HG03066 (cell line): ENCODE measurements around the gene S100G.

Experiments used
- ATAC-seq: cut with Tn5 transposase; IDR thresholded peaks from one replicate; pipeline ENCODE4 v1.9.1; 2021; ENCODE audit warnings: low read depth; ENCODE audit not compliant: unreplicated experiment

S100G gene

DNA sequence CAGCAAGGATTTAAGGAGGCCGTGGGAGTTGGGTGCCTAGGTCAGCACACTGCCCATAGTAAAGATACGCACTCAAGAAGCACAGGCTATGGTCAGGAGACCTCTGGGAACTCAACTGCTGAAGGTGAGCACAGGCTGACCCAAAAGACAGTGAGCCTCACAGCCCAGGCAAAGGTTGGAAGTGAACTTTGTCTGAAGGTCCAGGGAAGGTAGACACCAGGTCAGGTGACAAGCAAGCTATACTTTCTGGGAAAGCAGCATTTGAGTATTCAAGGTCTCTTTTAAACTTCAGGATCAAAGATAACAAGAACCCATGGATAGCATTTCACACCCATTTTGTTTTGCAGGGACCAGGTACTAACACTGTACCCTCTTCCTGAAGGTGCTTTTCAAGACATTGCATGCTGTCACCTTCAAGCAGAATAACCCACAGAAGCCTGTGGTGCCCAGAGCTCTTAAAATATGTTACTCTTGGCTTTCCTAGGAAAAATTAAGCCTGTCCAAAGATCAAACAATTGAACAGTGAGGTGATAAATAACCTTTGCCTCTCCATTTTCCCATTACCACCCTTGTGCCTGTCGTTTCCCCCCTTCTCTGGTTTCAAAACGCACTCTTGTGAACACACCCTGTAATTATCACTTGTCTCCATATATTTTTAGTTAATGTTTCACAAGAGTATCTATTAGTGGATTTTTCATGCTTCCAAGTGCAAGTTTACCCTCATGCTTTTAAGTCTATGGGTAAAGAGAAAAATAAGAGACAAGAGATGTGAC lies 3.4 kb upstream of the S100G start:
- ATAC-seq, result no peak

DNA sequence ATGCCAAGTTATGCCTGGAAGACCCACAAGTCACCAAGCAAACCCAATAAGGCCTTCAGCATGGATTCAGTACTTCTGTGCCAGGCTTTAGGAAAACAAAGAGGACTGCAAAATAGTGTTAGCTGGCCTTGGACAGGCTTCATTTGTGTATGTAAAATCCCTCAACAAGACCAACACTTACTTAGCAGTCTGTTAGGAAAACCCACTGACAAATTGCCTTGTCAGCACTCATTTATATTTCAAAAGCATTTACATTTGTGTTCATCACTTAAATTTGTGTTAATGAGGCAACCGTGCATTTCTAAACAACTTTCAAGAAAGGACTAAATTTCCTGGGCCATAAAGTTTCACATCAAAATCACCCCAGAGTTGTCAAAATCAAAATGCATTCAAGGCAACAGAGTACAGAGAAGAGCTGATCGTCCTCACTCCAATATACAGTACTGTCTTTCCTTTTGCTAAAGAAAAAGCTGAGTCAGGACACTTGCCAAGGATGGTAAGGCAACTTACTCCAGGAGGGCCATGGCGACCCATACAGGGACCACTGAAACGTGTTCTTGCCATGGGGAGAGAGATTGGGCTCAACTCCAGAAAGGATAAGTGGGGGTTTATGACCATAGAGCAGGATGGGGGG lies 1.6 kb downstream of the S100G start:
- ATAC-seq, result no peak

DNA sequence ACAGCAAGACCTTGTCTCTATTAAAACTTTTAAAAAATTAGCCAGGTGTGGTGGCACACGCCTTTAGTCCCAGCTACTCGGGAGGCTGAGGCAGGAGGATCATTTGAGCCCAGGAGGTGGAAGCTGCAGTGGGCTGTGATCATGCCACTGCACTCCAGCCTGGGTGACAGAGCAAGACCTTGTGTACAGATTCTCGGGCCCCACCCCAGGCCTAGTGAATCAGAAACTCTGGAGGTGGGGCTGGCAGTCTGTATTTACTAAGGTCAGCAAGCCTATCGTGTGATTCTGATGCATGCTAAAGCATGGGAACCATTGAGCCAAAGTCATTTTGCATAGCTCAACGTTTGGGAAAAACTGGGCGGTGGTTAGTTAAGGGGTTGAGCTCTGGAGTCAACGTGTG lies 3.5 kb downstream of the S100G start:
- ATAC-seq, result no peak

DNA sequence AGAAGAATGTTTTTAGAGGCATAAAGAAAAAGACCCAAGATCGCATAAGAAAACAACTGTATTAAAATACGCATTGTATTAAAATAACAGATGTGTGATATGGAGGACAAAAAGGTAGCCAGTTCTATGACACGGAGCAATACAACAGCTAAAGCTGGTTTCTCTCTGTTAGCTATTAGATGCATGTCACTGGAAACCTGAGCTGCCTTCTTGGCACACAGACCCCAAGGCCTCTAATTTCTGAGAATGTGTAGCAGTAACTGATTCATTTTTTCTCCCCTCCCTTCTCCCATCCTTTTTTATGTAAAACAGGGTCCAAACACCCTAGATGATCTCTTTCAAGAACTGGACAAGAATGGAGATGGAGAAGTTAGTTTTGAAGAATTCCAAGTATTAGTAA lies 4.1 kb downstream of the S100G start:
- no peak for ATAC-seq

DNA sequence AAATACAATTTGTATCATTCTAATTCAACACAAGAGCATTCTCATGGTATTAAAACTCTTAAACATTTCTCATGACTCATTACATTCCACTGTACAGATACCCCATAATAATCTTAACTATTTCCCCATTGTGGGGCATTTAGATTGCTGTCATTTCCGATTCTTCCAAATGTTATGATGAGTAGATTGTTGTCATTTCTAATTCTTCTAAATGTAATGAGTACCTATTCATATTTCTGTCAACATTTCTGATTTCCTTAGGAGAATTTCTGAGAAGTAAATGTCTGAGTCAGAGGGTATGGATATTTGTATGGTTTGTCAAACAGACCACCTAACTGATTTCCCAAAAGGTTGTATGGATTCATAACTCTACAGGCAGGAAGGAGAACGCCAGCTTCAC lies 8.3 kb downstream of the S100G start:
- no peak for ATAC-seq

DNA sequence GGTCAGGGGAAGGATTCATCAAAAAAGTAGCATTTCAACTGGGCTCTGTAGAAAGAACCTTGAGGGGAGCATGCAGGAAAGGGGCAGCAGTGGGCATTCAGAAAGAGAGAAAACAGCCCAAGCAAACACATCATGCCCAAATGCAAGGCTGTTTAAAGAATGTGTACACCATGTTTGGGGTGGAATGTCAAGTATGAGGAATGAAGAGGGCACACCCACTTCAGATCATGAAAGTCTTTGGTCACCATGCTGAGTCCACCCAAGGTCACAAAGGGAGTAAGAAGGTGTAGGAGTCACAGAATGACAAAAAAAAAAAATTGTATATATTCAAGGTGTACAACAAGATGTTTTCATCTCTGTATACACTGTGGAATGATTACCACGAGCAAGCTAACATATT lies 9.4 kb downstream of the S100G start:
- ATAC-seq, result no peak

DNA sequence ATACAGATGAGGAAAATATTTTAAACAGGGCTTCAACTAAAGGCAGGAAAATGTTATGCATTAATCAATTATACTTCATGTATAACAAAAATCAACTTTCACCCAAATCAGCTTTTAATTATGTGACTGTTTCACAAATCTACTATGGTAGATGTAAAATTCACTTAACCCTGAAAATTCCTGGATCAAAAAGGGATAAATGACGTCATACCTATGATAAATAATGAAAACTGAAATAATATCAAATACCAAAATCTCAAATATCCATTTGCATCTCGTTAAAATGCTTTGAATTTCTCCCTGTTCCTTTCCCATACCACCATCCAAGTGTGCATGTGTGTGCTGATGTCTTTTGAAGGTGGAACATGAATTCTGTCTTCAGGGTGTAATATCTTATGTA lies 11.5 kb downstream of the S100G start:
- ATAC-seq, result no peak

DNA sequence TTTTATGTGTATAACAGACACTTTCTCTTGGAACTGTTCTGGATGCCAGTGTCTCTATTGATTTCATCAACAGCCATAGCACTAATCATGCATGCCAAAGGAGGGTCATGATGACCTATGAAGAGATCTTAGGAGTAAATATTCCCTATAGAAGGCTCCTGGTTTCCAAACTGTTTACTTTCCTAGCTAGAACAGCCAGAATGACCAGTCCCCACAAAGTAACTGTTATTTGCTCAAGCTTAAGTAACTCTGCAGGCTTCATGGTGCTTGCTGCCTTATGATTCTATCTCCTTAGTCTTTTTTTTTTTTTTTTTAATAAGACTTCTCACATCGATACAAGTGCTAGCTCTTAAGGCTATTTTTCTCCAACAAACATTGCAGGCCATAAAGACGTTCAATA lies 12.4 kb downstream of the S100G start:
- no peak for ATAC-seq

DNA sequence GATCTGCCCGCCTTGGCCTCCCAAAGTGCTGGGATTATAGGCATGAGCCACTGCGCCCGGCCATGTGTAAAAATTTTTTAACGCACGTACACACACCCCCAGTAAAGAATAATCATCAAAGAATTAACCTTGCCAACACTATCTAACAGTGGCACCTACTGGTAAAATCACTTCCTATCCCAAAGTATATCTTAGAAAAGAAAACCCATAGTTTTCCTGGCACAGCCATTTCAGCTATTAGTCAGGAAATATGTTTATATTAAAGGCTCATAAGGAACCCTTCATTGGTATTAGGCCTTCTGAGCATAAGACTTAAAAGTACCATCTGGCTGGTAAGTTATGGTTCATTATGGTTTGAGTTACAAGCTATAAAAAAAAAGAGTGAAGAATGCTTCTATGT lies 14.1 kb downstream of the S100G start:
- ATAC-seq, result no peak

DNA sequence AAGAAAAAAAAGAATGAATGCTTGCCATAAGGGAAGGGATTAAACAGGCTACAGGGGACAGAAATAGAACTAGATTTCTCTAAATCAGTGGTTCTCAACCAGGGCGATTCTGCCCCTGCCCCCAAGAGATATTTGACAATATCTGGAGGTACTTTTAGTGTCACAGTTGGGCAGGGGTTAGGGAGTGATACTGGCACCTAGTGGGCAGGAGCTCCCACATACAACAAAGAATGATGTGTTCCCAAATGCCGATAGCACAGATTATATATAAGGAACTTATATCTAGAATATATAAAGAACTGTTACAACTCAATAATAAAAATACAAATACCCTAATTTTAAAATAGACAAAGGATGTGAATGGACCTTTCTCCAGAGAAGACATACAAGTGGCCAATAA lies 14.7 kb downstream of the S100G start:
- ATAC-seq, result no peak

DNA sequence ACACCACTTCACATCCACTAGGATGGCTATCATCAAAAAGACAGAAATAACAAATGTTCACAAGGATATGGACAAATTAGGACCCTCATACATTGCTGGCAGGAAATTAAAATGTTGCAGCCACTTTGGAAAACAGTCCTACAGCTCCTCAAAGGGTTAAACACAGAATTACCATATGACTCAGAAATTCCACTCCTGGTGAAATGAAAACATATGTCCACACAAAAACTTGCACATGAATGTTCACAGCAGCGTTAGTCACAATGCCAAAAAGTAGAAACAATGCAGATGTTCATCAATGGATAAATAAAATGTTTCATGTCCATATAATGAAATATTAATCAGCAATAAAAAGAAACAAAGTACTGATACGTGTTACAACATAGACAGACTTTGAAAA lies 15.1 kb downstream of the S100G start:
- no peak for ATAC-seq

DNA sequence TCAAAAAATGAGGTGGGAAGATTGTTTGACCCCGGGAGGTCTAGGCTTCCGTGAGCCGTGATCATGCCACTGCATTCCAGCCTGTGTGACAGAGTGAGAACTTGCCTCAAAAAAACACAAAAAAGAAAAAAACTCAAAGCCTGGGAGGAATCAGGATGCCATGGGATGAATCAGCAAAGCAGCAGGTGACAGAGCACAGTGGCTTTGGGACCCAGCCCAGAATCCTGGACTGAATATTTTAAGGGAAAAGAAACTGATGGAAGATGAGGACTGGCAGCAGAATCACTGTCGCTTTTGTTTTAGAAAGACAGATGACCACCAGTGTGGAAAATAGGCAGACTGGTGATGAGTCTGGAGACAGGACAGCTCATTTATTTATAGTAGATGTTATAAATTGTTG lies 16.6 kb downstream of the S100G start:
- ATAC-seq, result no peak

DNA sequence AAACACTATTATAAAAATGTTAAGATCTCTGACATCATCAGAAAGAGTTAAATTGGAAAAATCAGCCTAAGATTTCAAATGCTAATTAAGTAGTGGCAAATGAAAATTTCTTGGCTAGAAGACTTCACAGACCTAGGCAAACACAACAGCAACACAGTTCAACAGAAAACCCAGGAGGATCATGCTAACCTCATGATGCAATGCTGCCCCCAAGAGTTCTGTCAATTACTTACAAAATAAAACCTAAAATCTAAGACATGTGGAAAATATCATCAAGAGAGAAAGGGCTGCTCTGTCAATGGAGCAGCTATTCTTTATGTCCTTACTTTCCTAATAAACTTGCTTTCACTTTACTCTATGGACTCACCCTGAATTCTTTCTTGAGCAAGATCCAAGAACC lies 21.0 kb downstream of the S100G start:
- no peak for ATAC-seq

DNA sequence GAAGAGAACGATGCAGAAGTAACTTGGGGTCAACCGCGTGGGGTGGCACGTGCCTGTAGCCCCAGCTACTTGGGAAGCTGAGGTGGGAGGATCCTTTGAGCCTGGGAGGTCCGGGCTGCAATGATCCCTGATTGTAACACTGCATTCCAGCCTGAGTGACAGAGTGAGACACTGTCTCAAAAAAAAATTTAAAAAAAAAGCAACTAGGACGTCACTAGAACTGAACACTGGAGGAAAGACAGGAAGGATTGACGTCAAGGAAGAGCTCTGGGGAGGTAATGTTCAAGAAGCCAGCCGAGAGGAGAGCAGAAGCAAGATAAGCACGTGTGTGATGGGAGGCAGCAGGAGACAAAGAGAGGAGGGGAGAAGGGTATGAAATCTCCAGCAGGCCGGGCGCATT lies 28.7 kb downstream of the S100G start:
- ATAC-seq, result no peak

DNA sequence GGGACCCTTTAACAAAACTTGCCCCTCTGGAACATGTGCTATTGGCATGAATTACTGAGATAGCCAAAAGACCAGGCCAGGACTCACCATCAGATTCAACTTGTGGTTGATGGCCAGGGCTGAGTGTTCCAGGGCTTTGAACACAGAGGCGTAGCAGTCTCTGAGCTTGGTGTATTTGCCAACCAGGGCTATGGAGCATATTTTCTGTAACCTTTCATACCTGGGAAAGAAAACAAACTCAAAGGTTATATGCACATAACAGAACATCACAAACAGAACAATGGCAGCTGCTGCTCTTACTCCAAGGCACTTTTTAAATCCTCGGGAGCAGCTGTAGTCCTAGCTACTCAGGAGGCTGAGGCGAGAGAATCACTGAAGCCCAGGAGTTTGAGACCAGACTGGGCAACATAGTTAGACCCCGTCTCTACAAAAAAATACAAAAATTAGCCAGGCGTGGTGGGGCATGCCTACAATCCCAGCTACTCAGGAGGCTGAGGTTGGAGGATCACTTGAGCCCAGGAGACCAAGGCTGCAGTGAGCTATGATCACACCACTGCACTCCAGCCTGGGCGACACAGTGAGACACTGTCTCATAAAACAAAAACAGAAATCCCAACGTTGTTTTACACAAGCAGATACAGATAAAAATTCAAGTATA lies 33.2 kb downstream of the S100G start:
- ATAC-seq, result no peak

DNA sequence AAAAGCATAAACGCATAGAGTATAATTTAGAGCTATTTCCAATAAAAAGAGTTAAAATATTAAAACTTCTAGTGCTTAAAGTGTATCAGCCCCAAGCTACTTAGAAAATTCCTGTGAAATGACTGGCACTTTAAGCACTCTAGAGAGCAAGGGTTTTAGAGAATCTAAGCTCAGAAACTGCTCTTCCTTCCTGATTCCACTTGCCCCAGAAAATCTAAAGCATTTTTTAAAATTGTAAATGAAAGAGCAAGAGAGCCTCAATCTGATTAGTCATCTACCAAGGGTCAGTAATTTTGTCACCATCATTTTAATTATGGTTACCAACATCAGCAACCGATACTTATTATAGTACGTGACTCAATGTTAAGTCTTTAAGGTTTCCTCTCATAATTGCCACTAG lies 37.6 kb downstream of the S100G start:
- ATAC-seq, result no peak

DNA sequence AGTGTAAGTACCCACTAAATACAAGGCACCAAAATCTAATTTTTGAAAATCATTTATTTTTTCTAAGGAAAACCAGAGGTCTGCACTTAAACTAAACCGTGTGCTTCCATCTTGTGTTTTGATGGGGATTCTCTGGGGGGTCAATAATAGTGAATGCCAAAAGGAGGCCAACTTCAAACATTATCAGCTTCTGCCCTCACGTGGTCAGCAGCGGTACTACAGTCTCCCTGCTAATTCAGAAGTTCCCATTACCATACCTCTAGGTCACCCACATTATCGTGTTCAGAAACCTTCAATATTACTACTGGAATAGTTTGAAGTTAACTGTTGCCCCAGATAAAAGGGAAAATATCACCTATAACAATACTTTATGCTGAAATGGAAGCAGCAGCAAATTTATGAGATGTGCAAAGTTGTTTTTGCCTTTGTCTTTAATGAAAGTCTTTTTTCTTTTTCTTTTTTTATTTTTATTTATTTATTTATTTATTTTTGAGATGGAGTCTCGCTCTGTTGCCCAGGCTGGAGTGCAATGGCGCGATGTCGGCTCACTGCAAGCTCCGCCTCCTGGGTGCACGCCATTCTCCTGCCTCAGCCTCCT lies 45.2 kb downstream of the S100G start:
- ATAC-seq, result no peak

DNA sequence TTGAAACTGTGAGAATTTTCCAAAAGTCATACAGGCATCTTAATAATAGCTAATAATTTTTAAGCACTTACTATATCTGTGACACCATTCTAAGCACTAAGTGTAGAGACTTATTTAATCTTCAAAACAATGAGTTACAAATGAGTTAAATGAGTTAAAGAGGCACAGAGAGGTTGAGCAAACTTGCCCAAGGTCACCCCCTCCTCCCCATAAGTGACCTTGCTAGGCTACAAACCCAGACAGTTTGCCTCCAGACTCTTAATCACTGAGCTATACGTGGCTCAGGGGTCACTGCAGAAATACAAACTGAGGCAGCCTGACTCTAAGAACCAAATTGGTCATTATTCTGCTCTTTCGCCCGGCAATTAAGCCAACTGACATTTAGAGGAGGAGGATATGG lies 47.0 kb downstream of the S100G start:
- ATAC-seq, result no peak

DNA sequence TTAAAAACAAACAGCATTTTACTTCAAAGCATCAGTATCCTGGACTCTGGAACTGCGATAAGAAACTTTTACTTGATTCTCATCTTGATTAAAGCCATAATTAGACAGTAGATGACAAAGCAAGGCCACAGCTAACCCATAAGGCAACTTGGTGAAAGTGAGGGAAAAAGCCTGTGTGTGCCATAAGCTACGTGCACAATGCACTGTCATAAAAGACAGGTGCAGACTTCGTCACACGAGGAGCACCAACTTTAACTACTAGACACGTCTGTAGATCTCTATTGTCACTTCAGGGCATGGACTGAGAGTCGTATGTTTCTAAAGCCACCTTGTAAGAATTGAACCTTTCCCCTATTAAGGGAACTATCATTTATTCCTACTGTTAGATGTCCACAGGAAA lies 49.4 kb downstream of the S100G start:
- ATAC-seq, result no peak

DNA sequence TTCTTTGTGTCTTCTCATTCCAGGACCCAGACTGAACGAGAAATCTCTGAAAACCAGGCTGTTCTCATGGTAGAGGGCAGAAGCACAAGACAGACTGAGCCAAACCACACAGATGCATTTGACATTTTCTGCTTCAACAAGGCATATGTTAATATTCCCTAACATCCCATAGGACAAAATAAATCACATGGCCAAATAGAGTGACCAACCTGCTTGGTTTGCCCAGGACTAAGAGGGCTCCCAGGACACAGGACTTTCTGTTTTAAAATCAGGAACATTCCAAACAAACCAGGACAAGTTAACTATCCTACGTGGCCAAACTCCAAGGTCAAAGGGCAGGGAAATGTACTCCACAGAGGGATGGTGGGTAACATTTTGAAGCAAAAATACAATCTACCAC lies 50.8 kb downstream of the S100G start:
- no peak for ATAC-seq

DNA sequence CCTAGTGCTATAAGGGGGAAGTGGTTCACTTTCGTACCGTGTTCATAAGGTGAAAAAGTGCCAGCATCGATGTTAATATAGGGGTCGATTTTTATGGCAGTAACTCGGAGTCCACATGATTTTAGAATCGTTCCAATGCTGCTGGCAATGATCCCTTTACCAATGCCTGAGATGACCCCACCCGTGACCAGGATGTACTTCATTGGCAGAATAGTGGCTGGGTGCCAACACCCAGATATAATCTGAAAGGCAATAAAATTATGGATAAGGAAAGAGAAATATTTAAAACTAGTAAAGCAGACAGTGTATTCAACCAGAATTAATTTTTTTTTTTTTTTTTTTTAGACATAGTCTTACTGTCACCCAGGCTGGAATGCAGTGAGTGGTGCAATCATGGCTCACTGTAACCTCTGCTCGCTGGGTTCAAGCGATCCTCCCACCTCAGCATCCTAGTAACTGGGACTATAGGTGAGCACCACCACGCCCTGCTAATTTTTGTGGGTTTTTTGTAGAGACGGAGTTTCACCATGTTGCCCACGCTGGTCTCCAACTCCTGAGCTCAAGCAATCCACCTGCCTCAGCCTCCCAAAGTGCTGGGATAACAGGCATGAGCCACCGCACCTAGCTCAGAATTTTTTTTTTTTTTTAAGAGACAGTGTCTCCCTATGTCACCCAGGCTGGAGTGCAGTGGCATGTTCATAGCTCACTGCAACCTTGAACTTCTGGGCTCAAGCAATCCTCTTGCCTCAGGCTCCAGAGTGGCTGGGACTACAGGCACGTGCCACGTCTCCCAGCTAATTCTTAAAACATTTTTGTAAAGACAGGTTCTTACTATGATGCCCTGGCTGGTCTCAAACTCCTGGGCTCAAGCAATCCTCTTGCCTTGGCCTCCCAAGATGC lies 53.0 kb downstream of the S100G start:
- ATAC-seq, result no peak
